ENCODE results near the gene RAB11A.

Gene RAB11A

DNA sequence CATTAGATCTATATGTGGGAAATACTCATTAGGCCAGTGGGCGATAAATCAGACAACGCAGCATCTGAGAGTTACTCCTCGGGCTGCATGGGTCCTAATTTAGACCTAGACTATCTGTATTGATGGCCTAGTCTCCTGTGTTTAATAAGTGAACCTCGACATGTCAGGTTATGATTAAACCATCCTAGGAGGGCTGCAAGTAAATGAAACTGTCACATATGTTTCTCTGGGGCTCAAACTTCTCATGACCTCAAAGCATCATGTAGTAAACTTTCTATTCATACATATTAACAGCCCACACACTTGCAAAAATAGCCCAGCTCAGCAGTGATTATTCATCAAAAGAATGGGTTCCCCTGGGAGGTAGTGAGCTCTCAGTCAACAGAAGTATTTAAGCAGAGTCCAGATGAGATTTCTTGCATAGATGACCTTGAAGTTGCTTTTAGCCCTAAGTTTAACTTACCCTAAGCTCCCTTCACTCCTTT lies 51.6 kb downstream of the RAB11A start:
- Histone ChIP-seq H3K9me3 (ENCODE audit: control insufficient read depth, insufficient read depth, low read length) (no peaks in the 10 kb centered on the region), H3K9ac (ENCODE audit: low read depth, low read length) (no peak overlapping the region), H3K4me1 (ENCODE audit: control insufficient read depth, insufficient read depth, low read length) (no peaks in the 10 kb centered on the region), H3K27me3 (ENCODE audit: control insufficient read depth, insufficient read depth, low read length) (no peaks in the 10 kb centered on the region), H3K36me3 (ENCODE audit: control insufficient read depth, insufficient read depth, low read length) (no peaks in the 10 kb centered on the region), H3K4me3 (ENCODE audit: low read depth, low read length) (no peak overlapping the region)

DNA sequence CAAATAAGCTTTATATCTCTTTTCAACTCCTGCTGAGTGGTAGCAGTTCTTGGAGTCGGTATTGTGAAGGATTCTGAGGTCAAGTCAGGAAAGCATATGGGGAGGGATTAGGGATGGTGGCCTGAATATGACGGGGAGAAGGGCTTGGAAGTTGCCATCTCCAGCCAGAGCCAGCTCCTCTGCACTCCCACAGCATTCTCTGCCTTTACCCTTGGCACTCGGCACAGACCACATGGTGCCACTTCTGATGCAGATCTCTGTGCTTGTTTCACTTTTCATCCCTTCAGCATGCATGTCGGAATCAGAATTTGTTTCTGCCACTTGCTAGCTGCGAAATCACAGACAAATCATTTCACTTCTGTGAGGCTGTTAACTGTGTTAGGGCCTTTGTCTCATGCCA lies 52.5 kb downstream of the RAB11A start:
- H3K4me1 ChIP-seq (ENCODE audit: control insufficient read depth, insufficient read depth, low read length), result no peaks in the 10 kb centered on the region
- H3K36me3 ChIP-seq (ENCODE audit: control insufficient read depth, insufficient read depth, low read length), result no peaks in the 10 kb centered on the region
- peak overlapping the region; percentile 5 for H3K9ac ChIP-seq (ENCODE audit: low read depth, low read length)
- no peaks in the 10 kb centered on the region for H3K9me3 ChIP-seq (ENCODE audit: control insufficient read depth, insufficient read depth, low read length)
- H3K27me3 ChIP-seq (ENCODE audit: control insufficient read depth, insufficient read depth, low read length), result no peaks in the 10 kb centered on the region
- no peak overlapping the region for H3K4me3 ChIP-seq (ENCODE audit: low read depth, low read length)

DNA sequence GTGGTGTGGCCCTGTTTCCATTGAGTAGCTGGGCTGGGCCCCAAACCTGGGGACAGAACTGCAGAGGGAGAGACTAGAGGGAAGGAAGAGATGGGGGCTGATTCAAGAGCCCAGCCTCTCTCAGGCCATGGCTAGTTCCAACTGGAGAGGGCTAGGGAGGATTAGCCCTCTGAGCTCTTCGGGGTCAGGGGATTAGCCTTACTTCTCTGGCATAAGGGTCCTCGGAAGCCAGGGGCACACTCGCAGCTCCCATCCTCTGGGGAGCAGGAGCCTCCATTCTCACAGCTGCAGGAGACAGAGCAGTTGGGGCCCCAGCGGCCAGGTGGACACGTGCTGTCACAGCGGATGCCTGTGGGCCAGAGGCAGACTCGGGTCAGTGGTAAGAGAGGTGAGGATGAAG lies 53.3 kb downstream of the RAB11A start:
- no peaks in the 10 kb centered on the region for H3K36me3 ChIP-seq (ENCODE audit: control insufficient read depth, insufficient read depth, low read length)
- H3K4me3 ChIP-seq (ENCODE audit: low read depth, low read length), result no peak overlapping the region
- no peaks in the 10 kb centered on the region for H3K4me1 ChIP-seq (ENCODE audit: control insufficient read depth, insufficient read depth, low read length)
- H3K9me3 ChIP-seq (ENCODE audit: control insufficient read depth, insufficient read depth, low read length), result no peaks in the 10 kb centered on the region
- H3K9ac ChIP-seq (ENCODE audit: low read depth, low read length), result no peak overlapping the region
- no peaks in the 10 kb centered on the region for H3K27me3 ChIP-seq (ENCODE audit: control insufficient read depth, insufficient read depth, low read length)

DNA sequence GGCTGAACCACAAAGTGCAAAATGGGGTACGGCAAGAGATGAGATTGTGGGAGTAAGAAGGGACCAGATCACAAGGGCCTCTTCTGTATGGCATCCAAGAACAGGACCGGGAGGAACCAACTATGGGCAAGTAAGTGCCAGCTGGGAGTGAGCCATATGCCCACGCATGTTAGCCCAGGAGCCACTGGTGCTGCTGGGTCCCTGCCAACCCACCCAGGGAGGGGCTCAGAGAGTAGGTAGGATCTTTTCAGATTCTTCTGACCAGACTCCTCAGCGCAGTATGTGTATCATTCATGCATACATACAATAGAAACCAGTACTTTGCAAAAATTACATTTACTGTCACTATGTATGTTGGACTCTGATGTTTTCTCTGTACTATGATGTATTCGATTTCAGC lies 54.0 kb downstream of the RAB11A start:
- no peaks in the 10 kb centered on the region for H3K27me3 ChIP-seq (ENCODE audit: control insufficient read depth, insufficient read depth, low read length)
- H3K9ac ChIP-seq (ENCODE audit: low read depth, low read length), result no peak overlapping the region
- no peaks in the 10 kb centered on the region for H3K36me3 ChIP-seq (ENCODE audit: control insufficient read depth, insufficient read depth, low read length)
- no peak overlapping the region for H3K4me3 ChIP-seq (ENCODE audit: low read depth, low read length)
- H3K4me1 ChIP-seq (ENCODE audit: control insufficient read depth, insufficient read depth, low read length), result no peaks in the 10 kb centered on the region
- no peaks in the 10 kb centered on the region for H3K9me3 ChIP-seq (ENCODE audit: control insufficient read depth, insufficient read depth, low read length)

DNA sequence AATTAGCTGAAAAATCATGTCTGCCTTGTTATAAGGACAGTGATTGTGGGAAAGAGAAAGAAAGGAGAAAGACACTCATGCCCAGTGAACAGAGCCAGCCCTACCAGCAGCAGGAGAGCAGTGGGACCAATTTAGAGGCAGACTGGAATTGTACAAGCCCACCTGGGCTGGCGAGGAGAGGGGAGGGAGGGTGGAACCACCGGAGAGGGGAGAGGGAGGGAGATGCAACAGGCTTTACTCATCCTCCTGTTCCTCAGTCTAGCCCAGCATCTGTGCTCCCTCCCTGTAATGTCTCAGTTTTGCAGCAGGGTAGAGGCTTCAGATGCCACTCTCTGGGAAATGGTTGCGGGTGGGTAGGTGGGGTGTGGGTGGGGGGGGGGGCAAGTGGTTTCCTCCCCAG lies 54.7 kb downstream of the RAB11A start:
- Histone ChIP-seq H3K4me1 (ENCODE audit: control insufficient read depth, insufficient read depth, low read length) (no peaks in the 10 kb centered on the region), H3K9ac (ENCODE audit: low read depth, low read length) (no peak overlapping the region), H3K27me3 (ENCODE audit: control insufficient read depth, insufficient read depth, low read length) (no peaks in the 10 kb centered on the region), H3K36me3 (ENCODE audit: control insufficient read depth, insufficient read depth, low read length) (no peaks in the 10 kb centered on the region), H3K4me3 (ENCODE audit: low read depth, low read length) (no peak overlapping the region), H3K9me3 (ENCODE audit: control insufficient read depth, insufficient read depth, low read length) (no peaks in the 10 kb centered on the region)

DNA sequence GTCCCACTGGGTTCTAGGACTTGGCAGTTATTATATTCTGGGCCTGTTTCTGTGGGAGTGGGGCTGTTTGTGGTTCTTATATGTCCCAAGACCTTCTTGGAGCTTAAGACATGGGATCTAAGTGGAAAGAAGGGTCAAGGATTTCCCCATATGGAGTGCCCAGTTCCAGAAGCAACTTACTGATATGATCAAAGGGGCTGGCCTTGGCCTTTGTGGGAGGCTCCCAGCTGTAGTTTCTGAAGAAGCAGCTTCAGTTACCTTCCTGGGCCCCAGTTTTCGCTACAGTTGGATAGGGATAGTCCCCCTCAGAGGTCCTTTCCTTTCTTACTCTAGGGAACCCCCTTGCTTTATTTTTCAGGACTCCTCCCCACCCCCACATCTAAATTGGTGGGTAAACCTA lies 56.0 kb downstream of the RAB11A start:
- Histone ChIP-seq H3K4me1 (ENCODE audit: control insufficient read depth, insufficient read depth, low read length) (no peaks in the 10 kb centered on the region), H3K4me3 (ENCODE audit: low read depth, low read length) (no peak overlapping the region), H3K27me3 (ENCODE audit: control insufficient read depth, insufficient read depth, low read length) (no peaks in the 10 kb centered on the region), H3K9me3 (ENCODE audit: control insufficient read depth, insufficient read depth, low read length) (no peaks in the 10 kb centered on the region), H3K36me3 (ENCODE audit: control insufficient read depth, insufficient read depth, low read length) (no peaks in the 10 kb centered on the region), H3K9ac (ENCODE audit: low read depth, low read length) (no peak overlapping the region)

DNA sequence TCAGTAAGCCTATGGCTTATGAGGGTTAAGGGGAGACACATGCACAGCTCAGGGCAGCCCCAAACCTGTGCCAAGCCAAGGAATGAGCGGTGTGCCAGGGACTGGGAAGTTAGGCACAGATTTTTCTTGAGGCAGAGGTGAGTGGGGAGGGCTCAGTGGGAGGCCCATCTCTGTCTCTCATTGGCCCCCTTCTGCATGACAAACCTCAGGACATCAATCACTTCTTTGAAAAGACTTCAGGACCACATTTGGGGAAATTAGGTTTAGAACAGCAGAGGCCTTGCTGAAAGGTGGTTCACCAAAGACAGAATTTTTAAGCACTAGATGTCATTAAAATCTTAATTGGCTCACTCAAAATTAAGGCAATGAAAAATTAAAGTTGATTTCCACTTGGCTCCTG lies 57.2 kb downstream of the RAB11A start:
- Histone ChIP-seq H3K4me1 (ENCODE audit: control insufficient read depth, insufficient read depth, low read length) (no peaks in the 10 kb centered on the region), H3K4me3 (ENCODE audit: low read depth, low read length) (no peak overlapping the region), H3K9me3 (ENCODE audit: control insufficient read depth, insufficient read depth, low read length) (no peaks in the 10 kb centered on the region), H3K36me3 (ENCODE audit: control insufficient read depth, insufficient read depth, low read length) (no peaks in the 10 kb centered on the region), H3K9ac (ENCODE audit: low read depth, low read length) (no peak overlapping the region), H3K27me3 (ENCODE audit: control insufficient read depth, insufficient read depth, low read length) (no peaks in the 10 kb centered on the region)

DNA sequence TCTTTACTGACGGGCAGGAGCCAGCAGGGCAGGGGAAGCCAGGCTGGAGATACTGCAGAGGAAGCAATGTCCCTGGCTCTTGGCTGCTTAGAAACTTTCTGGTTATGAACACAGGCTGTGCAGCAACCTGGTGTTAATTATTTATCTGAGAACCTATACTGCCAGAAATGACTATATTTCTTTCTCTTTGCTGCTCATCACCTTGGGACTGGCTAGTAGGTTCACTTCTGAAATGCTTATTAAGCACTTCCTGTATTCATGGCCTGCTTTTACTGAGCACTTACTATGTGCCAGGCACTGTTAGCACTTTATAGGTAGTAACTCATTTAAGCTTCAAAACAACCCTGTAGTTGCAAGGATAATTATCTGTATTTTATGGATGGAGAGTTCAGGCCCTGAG lies 57.6 kb downstream of the RAB11A start:
- no peak overlapping the region for H3K4me3 ChIP-seq (ENCODE audit: low read depth, low read length)
- H3K36me3 ChIP-seq (ENCODE audit: control insufficient read depth, insufficient read depth, low read length), result no peaks in the 10 kb centered on the region
- no peaks in the 10 kb centered on the region for H3K4me1 ChIP-seq (ENCODE audit: control insufficient read depth, insufficient read depth, low read length)
- H3K27me3 ChIP-seq (ENCODE audit: control insufficient read depth, insufficient read depth, low read length), result no peaks in the 10 kb centered on the region
- no peaks in the 10 kb centered on the region for H3K9me3 ChIP-seq (ENCODE audit: control insufficient read depth, insufficient read depth, low read length)
- no peak overlapping the region for H3K9ac ChIP-seq (ENCODE audit: low read depth, low read length)

DNA sequence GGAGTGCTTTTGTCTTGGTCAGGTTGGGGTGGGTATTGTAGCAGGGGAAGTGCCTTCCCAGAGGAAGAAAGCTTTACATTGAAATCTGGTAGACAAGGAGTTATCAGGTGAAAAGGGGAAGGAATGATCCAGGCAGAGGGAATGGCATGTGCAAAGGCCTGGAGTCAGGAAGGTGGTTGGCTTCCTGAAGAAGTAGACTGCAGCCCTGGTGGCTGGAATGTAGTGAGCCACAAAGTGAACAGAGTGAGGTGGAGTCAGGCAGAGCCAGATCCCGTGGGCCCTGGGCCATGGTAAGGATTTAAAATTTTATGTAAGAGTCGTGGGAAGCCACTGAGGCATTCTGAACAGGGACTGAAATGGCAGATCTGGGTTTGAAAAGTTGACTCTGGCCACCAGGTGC lies 58.3 kb downstream of the RAB11A start:
- Histone ChIP-seq H3K4me1 (ENCODE audit: control insufficient read depth, insufficient read depth, low read length) (no peaks in the 10 kb centered on the region), H3K9me3 (ENCODE audit: control insufficient read depth, insufficient read depth, low read length) (no peaks in the 10 kb centered on the region), H3K27me3 (ENCODE audit: control insufficient read depth, insufficient read depth, low read length) (no peaks in the 10 kb centered on the region), H3K9ac (ENCODE audit: low read depth, low read length) (no peak overlapping the region), H3K4me3 (ENCODE audit: low read depth, low read length) (no peak overlapping the region), H3K36me3 (ENCODE audit: control insufficient read depth, insufficient read depth, low read length) (no peaks in the 10 kb centered on the region)

DNA sequence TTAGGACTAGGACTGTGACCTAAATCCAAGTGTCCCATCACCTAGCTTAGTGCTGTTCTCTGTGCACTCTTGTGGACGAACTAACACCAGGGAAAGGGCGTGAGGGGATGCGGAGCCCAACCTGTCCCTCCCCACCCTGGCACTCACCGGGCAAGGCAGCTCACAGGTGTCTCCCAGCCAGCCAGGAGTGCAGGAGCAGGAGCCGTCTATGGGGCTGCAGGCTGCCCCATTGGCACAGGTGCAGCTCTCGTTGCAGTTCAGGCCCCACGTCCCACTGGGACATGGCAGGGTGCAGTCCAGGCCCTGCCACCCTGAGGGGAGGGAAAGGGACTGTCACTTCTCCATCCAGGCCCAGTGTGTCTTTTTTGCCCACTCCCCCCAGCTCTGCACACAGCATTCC lies 60.3 kb downstream of the RAB11A start:
- Histone ChIP-seq H3K4me1 (ENCODE audit: control insufficient read depth, insufficient read depth, low read length) (no peaks in the 10 kb centered on the region), H3K9me3 (ENCODE audit: control insufficient read depth, insufficient read depth, low read length) (no peaks in the 10 kb centered on the region), H3K36me3 (ENCODE audit: control insufficient read depth, insufficient read depth, low read length) (no peaks in the 10 kb centered on the region), H3K9ac (ENCODE audit: low read depth, low read length) (no peak overlapping the region), H3K4me3 (ENCODE audit: low read depth, low read length) (no peak overlapping the region), H3K27me3 (ENCODE audit: control insufficient read depth, insufficient read depth, low read length) (no peaks in the 10 kb centered on the region)

DNA sequence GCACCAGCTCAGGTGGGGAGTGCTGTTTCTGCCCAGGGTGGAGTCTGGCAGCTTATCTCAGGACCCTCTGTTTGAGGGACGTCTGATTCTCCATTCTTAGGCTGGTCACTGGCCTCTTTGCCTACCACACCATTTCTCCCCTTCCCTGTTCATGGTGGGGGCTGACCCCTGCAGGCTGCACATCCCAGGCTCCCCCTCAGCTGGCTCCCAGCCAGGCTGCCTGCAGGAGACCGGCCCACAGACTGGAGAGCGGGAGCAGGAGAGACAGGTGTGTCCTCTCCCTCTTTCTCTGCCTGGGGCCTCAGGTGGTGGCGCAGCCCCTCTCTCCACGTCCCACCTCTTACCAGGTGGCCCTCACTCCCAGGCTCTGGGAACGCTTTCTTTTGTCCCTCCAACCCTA lies 60.8 kb downstream of the RAB11A start:
- H3K27me3 ChIP-seq (ENCODE audit: control insufficient read depth, insufficient read depth, low read length), result no peaks in the 10 kb centered on the region

DNA sequence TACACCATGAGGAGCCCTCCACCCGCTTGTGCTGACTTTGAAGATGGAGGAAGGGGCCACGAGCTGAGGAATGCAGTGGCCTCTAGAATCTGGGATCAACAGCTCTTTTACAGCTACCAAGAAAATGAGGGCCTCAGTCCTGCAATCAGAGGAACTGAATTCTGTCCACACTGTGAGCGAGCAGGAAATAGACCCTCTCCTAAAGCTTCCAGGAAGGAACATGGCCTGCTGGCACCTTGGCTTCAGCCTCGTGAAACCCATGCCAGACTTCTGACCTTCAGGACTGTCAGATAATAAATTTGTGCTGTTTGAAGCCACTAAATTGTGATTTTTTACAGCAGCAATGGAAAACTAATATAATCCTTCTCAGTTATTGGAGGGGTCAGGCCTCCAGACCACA lies 61.9 kb downstream of the RAB11A start:
- H3K36me3 ChIP-seq (ENCODE audit: control insufficient read depth, insufficient read depth, low read length), result no peaks in the 10 kb centered on the region

More for the DNA sequence above, 60.8 kb downstream of the RAB11A start:
- H3K4me1 ChIP-seq (ENCODE audit: control insufficient read depth, insufficient read depth, low read length), result no peaks in the 10 kb centered on the region
- H3K4me3 ChIP-seq (ENCODE audit: low read depth, low read length), result no peak overlapping the region
- no peak overlapping the region for H3K9ac ChIP-seq (ENCODE audit: low read depth, low read length)
- no peaks in the 10 kb centered on the region for H3K36me3 ChIP-seq (ENCODE audit: control insufficient read depth, insufficient read depth, low read length)
- no peaks in the 10 kb centered on the region for H3K9me3 ChIP-seq (ENCODE audit: control insufficient read depth, insufficient read depth, low read length)

DNA sequence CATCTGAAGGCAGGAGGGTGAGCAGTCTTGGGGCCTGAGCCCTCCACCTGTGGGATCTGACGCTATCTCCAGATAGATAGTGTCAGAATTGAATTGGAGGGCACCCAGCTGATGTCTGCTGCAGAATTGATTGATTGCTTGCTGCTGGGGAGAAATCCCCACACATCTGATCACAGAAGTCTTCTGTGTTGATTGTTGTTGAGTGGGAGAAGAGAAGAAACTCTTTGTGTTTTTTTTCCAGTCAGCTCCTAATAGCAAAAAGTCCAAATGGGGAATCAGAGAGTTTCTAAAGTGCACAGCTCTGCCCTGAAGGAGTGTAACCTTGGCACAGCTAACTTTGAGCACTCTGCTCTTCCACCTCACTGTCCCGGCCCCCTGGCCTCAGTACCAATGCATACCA lies 66.1 kb downstream of the RAB11A start:
- H3K4me1 ChIP-seq (ENCODE audit: control insufficient read depth, insufficient read depth, low read length), result no peaks in the 10 kb centered on the region
- no peak overlapping the region for H3K4me3 ChIP-seq (ENCODE audit: low read depth, low read length)

More for the DNA sequence above, 61.9 kb downstream of the RAB11A start:
- H3K4me1 ChIP-seq (ENCODE audit: control insufficient read depth, insufficient read depth, low read length), result no peaks in the 10 kb centered on the region
- H3K27me3 ChIP-seq (ENCODE audit: control insufficient read depth, insufficient read depth, low read length), result no peaks in the 10 kb centered on the region
- no peak overlapping the region for H3K9ac ChIP-seq (ENCODE audit: low read depth, low read length)
- H3K9me3 ChIP-seq (ENCODE audit: control insufficient read depth, insufficient read depth, low read length), result no peaks in the 10 kb centered on the region
- no peak overlapping the region for H3K4me3 ChIP-seq (ENCODE audit: low read depth, low read length)

More for the DNA sequence above, 66.1 kb downstream of the RAB11A start:
- no peak overlapping the region for H3K9ac ChIP-seq (ENCODE audit: low read depth, low read length)
- H3K36me3 ChIP-seq (ENCODE audit: control insufficient read depth, insufficient read depth, low read length), result no peaks in the 10 kb centered on the region
- H3K27me3 ChIP-seq (ENCODE audit: control insufficient read depth, insufficient read depth, low read length), result no peaks in the 10 kb centered on the region
- no peaks in the 10 kb centered on the region for H3K9me3 ChIP-seq (ENCODE audit: control insufficient read depth, insufficient read depth, low read length)

Measured in iPS-15b (cell line).